Measurements from ENCODE around the gene SLC38A4.

Gene SLC38A4

DNA sequence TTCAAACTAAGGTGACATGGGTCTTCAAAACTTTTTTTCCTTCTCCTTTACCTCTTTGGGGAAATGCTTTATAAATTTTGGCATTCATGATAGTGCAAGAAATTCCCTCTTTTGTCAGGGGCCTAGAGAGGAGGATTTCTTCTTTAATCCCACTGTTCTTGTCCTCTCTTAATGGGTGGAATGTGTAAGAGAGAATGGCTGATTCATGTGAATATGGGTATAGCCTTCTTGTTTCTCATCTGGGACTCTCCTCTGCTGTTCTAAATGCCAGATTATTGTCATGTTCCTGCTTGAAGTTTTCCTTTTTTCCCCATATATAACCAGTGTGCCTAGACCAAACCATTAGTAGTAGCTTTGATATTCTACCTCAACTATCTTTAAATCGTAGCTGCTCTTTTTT is 46.7 kb downstream of the SLC38A4 start:
- no peak overlapping the region for H3K4me3 ChIP-seq (ENCODE audit: low read depth, low read length)
- TF ChIP-seq, protein P1, sequence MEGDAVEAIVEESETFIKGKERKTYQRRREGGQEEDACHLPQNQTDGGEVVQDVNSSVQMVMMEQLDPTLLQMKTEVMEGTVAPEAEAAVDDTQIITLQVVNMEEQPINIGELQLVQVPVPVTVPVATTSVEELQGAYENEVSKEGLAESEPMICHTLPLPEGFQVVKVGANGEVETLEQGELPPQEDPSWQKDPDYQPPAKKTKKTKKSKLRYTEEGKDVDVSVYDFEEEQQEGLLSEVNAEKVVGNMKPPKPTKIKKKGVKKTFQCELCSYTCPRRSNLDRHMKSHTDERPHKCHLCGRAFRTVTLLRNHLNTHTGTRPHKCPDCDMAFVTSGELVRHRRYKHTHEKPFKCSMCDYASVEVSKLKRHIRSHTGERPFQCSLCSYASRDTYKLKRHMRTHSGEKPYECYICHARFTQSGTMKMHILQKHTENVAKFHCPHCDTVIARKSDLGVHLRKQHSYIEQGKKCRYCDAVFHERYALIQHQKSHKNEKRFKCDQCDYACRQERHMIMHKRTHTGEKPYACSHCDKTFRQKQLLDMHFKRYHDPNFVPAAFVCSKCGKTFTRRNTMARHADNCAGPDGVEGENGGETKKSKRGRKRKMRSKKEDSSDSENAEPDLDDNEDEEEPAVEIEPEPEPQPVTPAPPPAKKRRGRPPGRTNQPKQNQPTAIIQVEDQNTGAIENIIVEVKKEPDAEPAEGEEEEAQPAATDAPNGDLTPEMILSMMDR (IDR thresholded peaks at IDR 0.05; ENCODE audit: low read depth, low read length): no peak

DNA sequence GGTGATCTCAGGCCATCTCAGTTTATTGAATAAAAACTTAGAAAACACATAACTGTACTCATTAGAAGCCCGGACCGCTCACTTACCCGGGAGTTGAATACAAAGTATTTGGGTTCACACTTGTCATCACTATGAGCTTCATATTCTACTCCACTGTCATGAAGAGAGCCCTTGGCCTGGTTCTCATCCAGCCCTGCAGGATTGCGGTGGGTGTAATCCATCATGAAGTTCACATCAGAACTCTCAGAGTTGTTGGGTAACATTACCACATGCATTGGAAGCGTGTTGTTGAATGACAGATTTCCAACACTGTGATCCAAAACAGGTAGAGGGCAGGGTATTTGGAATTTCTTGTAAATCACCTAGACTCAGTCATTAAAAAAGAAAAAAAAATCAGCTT is 47.4 kb downstream of the SLC38A4 start:
- no peak overlapping the region for H3K4me3 ChIP-seq (ENCODE audit: low read depth, low read length)
- TF ChIP-seq, protein P1 (IDR thresholded peaks at IDR 0.05; ENCODE audit: low read depth, low read length): no peak

DNA sequence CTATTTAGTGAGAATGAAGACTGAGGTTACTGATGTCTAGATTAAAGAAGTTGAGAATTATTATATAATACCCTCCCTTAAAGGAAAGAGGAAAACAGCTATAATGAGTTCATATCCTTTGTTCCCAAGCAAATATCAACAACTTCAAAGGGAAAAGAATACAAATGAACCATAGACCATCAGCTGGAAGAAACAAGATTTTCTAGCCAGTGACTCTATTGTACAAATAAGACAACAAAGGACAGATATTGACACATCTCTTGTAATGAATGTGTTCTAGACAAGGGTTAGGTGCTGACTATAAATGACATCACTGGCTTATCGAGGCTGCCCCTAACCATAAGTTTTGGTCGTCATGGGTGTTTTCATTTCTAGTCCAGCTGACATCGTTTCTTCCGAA is 48.2 kb downstream of the SLC38A4 start:
- TF ChIP-seq, protein P1 (IDR thresholded peaks at IDR 0.05; ENCODE audit: low read depth, low read length): no peak
- H3K4me3 ChIP-seq (ENCODE audit: low read depth, low read length): no peak overlapping the region

DNA sequence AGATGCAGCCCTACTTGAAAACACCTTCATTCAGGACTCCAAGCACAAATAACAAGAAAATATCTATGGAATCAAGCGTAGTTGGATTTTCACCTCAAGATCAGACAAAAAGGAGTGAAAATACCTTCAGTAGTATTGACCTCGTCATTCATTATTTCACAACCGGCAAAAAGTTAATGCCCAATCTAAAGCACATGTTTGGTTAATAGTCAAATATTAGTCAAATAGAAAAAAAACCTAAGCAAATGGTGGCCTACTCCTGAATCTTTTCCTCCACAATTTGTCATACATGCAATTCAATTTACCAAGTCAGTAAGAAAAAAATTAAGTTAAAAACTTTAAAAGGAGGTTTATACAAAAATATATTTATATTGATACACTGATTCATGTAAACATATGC is 50.0 kb downstream of the SLC38A4 start:
- TF ChIP-seq, protein P1 (IDR thresholded peaks at IDR 0.05; ENCODE audit: low read depth, low read length): no peak
- H3K4me3 ChIP-seq (ENCODE audit: low read depth, low read length): no peak overlapping the region

DNA sequence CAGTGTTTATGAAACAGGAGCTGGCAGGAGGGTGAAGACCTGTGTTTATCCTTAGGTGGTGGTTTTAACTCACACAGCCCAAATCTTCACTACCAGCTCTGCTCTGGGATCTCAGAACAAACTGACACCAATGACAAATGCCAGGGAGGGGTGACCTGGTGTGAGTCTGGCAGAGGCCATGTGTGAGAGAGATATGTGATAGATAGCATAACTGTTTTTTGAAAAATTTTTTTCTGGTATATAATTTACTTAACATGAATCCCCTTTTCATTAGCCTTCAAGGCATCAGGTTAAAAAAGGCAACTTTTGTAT is 51.5 kb downstream of the SLC38A4 start:
- TF ChIP-seq, protein P1 (IDR thresholded peaks at IDR 0.05; ENCODE audit: low read depth, low read length): no peak
- no peak overlapping the region for H3K4me3 ChIP-seq (ENCODE audit: low read depth, low read length)

DNA sequence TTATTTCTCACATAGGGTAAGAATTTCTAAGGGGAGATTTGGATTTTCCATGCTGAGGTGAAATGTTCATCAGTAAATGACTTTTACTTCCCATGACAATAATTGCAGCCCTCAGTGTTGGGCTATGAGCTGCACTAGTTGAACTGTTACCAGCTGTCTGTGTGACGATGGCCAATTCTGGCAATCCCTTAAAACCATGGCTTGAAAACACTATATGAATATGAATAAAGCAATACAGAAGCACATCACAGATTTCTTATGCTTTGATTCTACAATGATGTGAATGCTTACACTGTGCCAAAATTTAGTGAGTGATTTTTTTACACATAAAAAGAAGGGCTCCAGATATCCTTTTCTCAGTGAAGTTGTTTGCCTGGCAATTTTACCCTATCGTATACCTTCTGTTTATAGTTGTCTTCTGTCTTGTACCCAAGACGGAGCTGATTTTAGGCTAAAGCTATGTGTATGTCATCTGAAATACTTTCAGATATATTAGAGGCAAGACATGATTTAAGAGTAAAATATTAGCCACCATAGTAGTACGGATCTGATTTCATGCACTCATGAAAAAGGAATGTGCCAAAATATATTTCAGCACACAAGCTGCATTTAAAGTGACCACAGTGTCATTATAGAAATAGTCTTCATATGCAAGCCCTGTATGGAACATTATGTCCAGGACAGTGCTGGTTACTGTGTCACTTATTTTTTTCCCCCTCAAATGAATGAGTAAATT is 52.0 kb downstream of the SLC38A4 start:
- TF ChIP-seq, protein P1 (IDR thresholded peaks at IDR 0.05; ENCODE audit: low read depth, low read length): no peak
- H3K4me3 ChIP-seq (ENCODE audit: low read depth, low read length): no peak overlapping the region

DNA sequence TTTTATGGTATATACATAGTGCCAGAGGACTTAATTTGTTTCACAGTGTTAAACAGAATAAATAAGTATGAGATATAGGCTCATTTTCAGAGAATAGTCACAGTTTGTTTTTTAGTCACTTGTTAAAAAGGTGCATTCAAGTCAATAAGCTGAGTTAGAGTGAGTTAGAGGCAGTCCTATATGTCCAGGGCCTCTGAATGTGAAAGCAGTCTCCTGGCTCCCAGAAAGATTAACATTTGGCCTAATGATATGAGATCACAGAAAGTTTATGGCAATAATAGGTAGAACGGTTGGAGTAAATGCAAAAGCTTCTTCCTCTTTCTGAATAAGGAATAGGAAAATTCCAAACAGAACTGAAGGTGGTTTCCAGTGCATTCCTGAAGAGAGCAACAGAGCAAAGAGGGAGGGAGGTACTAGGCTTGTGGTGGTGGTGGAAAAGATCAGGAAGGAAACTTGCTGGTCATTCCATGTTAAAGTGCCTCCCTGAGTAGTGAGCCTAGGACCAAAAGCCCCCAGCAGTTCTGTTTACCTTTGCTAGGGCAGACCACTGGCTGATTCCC is 54.4 kb downstream of the SLC38A4 start:
- H3K4me3 ChIP-seq (ENCODE audit: low read depth, low read length): no peak overlapping the region

More for the DNA sequence above, 54.4 kb downstream of the SLC38A4 start:
- TF ChIP-seq, protein P1 (IDR thresholded peaks at IDR 0.05; ENCODE audit: low read depth, low read length): no peak

Data from WI38 (cell line).